Vagina (tissue), 2 donors: ENCODE measurements around the gene DNM3. TPM values are rescaled to one million over a fixed set of nuclear protein-coding genes. Genes with fewer than 3 reads are reported as not detected.

Experiments
- DNase-seq, 2 donors: peaks; one replicate each; pipeline ENCODE4 v3.0.0-alpha.2; 2017; ENCODE audit errors: extremely low spot score in 2 of 2
- H3K27ac ChIP-seq: fragments of 200-600 bp; sonication (generic); one replicate; pipeline ENCODE4 v1.5.1; 2019
- H3K27me3 ChIP-seq: fragments of 200-600 bp; sonication (generic); one replicate; pipeline ENCODE4 v1.5.1; 2019
- H3K36me3 ChIP-seq, 2 donors: fragments of 200-600 bp; sonication (generic); one replicate each; pipeline ENCODE4 v1.5.1; 2017 to 2019
- H3K4me1 ChIP-seq: fragments of 200-600 bp; sonication (generic); one replicate; pipeline ENCODE4 v1.5.1; 2019
- H3K4me3 ChIP-seq, 2 donors: fragments of 200-600 bp; sonication (generic); 1 replicate in 1 of 2; 2 replicates in 1 of 2; pipeline ENCODE4 v1.5.1; 2016 to 2019
- H3K9me3 ChIP-seq: fragments of 200-600 bp; sonication (generic); one replicate; pipeline ENCODE4 v1.5.1; 2019
- CTCF ChIP-seq, 3 experiments: fragments of 450-650 bp in 2 of 3; fragments of 200-600 bp in 1 of 3; sonication (generic) in 1 of 3; IDR thresholded peaks; one replicate each; pipeline ENCODE4 v1.5.1; 2017 to 2019; ENCODE audit warnings: antibody characterized with exemption in 3 of 3, mild to moderate bottlenecking in 2 of 3, moderate library complexity in 2 of 3
- POLR2A ChIP-seq, 2 donors: fragments of 450-650 bp; IDR thresholded peaks; one replicate each; pipeline ENCODE4 v1.6.1; 2017; ENCODE audit warnings: antibody characterized with exemption in 2 of 2, mild to moderate bottlenecking in 2 of 2, moderate library complexity in 2 of 2
- POLR2AphosphoS5 ChIP-seq, 2 donors: sonication (generic); formaldehyde crosslinking; IDR thresholded peaks; one replicate each; pipeline ENCODE4 v1.9.0; 2017; ENCODE audit warnings: antibody characterized with exemption in 2 of 2, mild to moderate bottlenecking in 2 of 2, low read depth in 1 of 2; ENCODE audit not compliant: insufficient read depth in 1 of 2
- intact Hi-C: fragments of 100-400 bp; cut with DNase I; formaldehyde crosslinking; loops from one replicate; pipeline ENCODE4 v1.15.1; 2023
- total RNA-seq: library from RNA; depleted of rRNA; stranded (reverse); fragments of >200 nt; gene quantifications from one replicate; pipeline ENCODE4 v1.2.3, GENCODE V29; 2016

Gene DNM3
- total RNA-seq, 1 donor from 2014 or later, result 15.5 TPM

DNA sequence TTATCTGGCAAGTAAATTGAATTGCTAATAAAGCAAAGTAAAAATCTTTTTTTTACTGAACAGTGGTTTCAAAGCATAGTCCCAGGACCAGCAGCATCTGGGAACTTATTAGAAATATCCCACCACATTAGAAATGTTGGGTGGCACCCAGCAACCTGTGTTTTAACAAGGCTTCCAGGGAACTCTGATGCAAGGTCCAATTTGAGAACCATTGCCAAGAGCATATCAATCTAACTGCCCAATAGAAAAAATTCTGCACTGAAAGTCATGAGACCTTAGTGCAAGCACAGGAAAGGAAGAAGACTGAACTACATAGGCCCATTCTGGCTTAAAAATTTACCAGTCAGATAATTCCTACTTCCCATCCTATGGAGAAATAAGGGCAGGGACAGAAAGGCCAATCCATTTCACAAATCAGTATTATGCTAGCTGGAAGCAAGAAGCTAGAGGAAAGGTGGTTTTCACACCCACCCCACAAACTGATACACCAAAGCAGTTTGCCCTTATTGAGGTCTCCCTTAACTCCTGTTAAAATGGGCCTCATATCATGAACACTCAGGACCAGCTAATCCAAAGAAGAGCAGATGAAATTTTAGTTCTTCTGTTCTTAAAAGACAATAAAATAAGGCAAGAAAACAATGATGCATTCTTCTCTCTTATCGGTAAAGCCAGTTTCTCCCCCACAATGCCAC, 561.7 kb downstream of the DNM3 start:
- no peak for DNase-seq
- intact Hi-C loops, result no loop called here
- no peaks in the 10 kb centered on the region for H3K27me3 ChIP-seq
- no peak overlapping the region for H3K27ac ChIP-seq
- no peak overlapping the region for H3K4me3 ChIP-seq
- no peaks in the 10 kb centered on the region for H3K9me3 ChIP-seq
- H3K4me1 ChIP-seq, result peaks cover 26% of the 10 kb centered on the region
- H3K36me3 ChIP-seq, result no peaks in the 10 kb centered on the region
- TF ChIP-seq CTCF (IDR thresholded peaks at IDR 0.05) (no peak), POLR2AphosphoS5 (IDR thresholded peaks at IDR 0.05; ENCODE audit: insufficient read depth in 1 of 2, low read depth in 1 of 2) (no peak), POLR2A (IDR thresholded peaks at IDR 0.05) (no peak)

GRCh38 chr1:172404121-172404520, 562.8 kb downstream of the DNM3 start:
- TF ChIP-seq CTCF (IDR thresholded peaks at IDR 0.05), result no peak
- TF ChIP-seq POLR2AphosphoS5 (IDR thresholded peaks at IDR 0.05; ENCODE audit: insufficient read depth in 1 of 2, low read depth in 1 of 2), result no peak
- TF ChIP-seq POLR2A (IDR thresholded peaks at IDR 0.05), result no peak
- Histone ChIP-seq H3K9me3 (no peaks in the 10 kb centered on the region), H3K4me3 (no peak overlapping the region), H3K4me1 (peaks cover 16% of the 10 kb centered on the region), H3K36me3 (no peaks in the 10 kb centered on the region), H3K27me3 (no peaks in the 10 kb centered on the region), H3K27ac (no peak overlapping the region)
- intact Hi-C loops, result no loop called here
- no peak for DNase-seq

DNA sequence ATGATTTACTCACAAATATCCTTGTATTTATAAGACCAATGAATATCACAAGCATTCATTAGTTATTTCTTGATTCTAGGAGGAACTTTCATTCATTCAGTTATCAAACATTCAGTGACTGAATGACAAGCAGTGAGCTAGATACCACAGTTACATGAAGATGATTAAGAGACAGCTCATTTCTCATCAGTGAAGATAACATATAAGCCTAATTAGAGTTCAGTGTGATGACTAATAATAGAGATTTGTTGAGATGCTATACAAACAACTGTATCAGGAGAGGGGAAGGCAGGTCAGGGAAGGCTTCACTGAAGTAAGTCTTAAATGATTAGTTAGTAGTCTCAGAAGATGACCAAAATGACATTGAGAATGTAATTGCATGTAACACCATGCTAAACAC, 564.6 kb downstream of the DNM3 start:
- no peak for DNase-seq
- Histone ChIP-seq H3K36me3 (no peaks in the 10 kb centered on the region), H3K27me3 (no peaks in the 10 kb centered on the region), H3K27ac (no peak overlapping the region), H3K4me1 (no peaks in the 10 kb centered on the region), H3K9me3 (no peaks in the 10 kb centered on the region), H3K4me3 (no peak overlapping the region)
- intact Hi-C loops, result no loop called here
- no peak for TF ChIP-seq CTCF (IDR thresholded peaks at IDR 0.05)
- no peak for TF ChIP-seq POLR2AphosphoS5 (IDR thresholded peaks at IDR 0.05; ENCODE audit: insufficient read depth in 1 of 2, low read depth in 1 of 2)
- no peak for TF ChIP-seq POLR2A (IDR thresholded peaks at IDR 0.05)

GRCh38 chr1:172406968-172407367, 565.7 kb downstream of the DNM3 start:
- TF ChIP-seq POLR2AphosphoS5 (IDR thresholded peaks at IDR 0.05; ENCODE audit: insufficient read depth in 1 of 2, low read depth in 1 of 2), result no peak
- no peak for TF ChIP-seq CTCF (IDR thresholded peaks at IDR 0.05)
- TF ChIP-seq POLR2A (IDR thresholded peaks at IDR 0.05), result no peak
- H3K4me3 ChIP-seq, result no peak overlapping the region
- DNase-seq, result no peak
- no peaks in the 10 kb centered on the region for H3K9me3 ChIP-seq
- no peaks in the 10 kb centered on the region for H3K36me3 ChIP-seq
- H3K27ac ChIP-seq, result no peak overlapping the region
- intact Hi-C loops, result no loop called here
- no peaks in the 10 kb centered on the region for H3K4me1 ChIP-seq
- H3K27me3 ChIP-seq, result no peaks in the 10 kb centered on the region

DNA sequence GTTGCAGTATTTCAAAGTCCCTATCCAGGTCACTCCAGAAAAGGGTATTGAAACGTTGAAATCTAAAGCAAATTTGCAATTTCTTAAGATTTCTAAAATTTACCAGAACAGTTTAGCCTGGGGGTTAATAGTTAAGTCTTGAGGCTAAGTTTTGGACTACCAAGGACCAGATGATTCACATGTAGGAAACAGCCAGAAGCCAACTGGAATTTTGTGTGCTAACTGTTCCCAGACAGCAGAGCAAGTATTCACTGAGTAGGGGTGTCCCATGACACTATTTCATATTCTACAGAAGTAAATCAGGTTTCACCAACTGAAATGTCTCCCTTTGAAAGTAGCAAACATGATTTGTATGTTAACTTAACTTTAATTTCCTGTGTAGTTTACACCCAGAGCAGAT, 567.7 kb downstream of the DNM3 start:
- no peak for TF ChIP-seq POLR2A (IDR thresholded peaks at IDR 0.05)
- no peak for TF ChIP-seq POLR2AphosphoS5 (IDR thresholded peaks at IDR 0.05; ENCODE audit: insufficient read depth in 1 of 2, low read depth in 1 of 2)
- TF ChIP-seq CTCF (IDR thresholded peaks at IDR 0.05), result no peak
- DNase-seq, result no peak
- no peaks in the 10 kb centered on the region for H3K4me1 ChIP-seq
- H3K9me3 ChIP-seq, result no peaks in the 10 kb centered on the region
- intact Hi-C loops, result no loop called here
- H3K27ac ChIP-seq, result no peak overlapping the region
- no peaks in the 10 kb centered on the region for H3K36me3 ChIP-seq
- H3K4me3 ChIP-seq, result no peak overlapping the region
- H3K27me3 ChIP-seq, result no peaks in the 10 kb centered on the region
